ENCODE results near the gene SIPA1L3.

SIPA1L3 gene

DNA sequence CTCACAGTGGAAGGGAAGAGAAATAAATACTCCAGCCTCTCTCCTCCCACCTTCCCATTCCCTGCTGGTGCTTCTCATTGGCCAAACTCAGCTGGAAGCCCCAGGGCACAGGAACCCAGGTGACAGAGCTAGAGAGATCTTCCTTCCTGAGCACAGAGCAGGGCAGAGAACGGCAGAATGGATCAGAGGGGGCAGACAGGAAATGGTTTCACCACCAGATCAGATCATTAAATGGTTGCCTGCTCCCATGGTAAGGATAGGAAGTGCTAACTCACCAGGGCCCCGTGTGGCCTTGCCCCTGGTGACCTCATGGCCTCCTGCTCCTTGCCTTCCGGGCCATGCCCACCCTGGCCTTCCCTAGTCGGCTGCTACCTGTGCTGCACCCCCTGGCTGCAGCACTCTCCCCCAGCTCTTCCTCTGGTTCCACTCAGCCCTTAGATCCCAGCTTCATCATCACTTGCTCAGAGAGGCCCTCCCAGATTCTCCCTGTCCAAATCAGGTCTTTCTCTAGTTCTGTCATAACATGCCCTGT is 208.3 kb downstream of the SIPA1L3 start:
- no peak overlapping the region for H3K9ac ChIP-seq (ENCODE audit: low read depth, low read length)
- H3K4me1 ChIP-seq (ENCODE audit: insufficient read depth, low read length) = no peaks in the 10 kb centered on the region
- no peaks in the 10 kb centered on the region for H3K9me3 ChIP-seq (ENCODE audit: control insufficient read depth, insufficient read depth, low read length)
- peaks cover 11% of the 10 kb centered on the region for H3K36me3 ChIP-seq (ENCODE audit: insufficient read depth, low read length)

DNA sequence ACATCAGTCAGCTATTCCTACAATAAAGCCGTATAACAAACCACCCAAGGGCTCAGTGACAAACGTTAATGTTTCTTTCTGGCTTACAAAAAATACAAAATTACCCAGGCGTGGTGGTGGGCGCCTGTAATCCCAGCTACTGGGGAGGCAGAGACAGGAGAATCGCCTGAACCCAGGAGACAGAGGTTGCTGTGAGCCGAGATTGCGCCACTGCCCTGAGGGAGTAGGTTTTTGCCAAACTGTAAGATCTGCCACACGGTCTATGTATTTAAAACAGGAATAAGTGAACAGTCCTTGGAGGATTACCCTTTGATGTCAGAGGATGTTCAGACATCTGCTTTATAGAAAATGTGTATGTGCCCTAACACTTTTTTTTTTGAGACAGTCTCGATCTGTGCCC is 211.2 kb downstream of the SIPA1L3 start:
- peaks cover 11% of the 10 kb centered on the region for H3K36me3 ChIP-seq (ENCODE audit: insufficient read depth, low read length)
- H3K9ac ChIP-seq (ENCODE audit: low read depth, low read length) = no peak overlapping the region
- no peaks in the 10 kb centered on the region for H3K9me3 ChIP-seq (ENCODE audit: control insufficient read depth, insufficient read depth, low read length)
- no peaks in the 10 kb centered on the region for H3K4me1 ChIP-seq (ENCODE audit: insufficient read depth, low read length)

DNA sequence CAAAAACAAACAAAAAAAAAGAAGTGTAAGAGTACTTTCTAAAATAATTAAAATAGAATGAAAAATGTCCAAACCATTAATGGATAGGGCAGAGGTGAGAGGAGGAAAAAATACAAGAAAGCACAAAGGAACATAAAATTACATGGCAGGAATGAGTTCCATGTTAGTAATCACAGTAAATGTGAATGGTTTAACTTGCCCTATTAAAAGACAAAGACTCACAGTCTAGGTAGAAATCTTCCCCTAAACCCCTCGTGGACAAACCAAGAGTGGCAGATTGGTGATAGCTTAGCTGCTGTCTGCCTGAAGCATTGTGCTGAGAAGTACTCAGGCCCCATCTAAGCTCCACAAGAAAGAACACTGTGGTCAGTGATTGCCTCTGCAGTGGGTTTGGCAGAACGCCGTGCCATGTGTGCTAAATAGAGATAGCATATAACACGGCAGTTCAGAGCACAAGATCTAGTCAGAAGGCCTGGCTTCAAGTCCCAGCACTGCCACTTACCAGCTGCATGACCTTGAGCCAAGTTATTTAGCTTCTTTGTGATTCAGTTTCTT is 213.5 kb downstream of the SIPA1L3 start:
- Histone ChIP-seq H3K9me3 (ENCODE audit: control insufficient read depth, insufficient read depth, low read length) (no peaks in the 10 kb centered on the region), H3K4me1 (ENCODE audit: insufficient read depth, low read length) (no peaks in the 10 kb centered on the region), H3K9ac (ENCODE audit: low read depth, low read length) (no peak overlapping the region), H3K36me3 (ENCODE audit: insufficient read depth, low read length) (peaks cover 11% of the 10 kb centered on the region)

DNA sequence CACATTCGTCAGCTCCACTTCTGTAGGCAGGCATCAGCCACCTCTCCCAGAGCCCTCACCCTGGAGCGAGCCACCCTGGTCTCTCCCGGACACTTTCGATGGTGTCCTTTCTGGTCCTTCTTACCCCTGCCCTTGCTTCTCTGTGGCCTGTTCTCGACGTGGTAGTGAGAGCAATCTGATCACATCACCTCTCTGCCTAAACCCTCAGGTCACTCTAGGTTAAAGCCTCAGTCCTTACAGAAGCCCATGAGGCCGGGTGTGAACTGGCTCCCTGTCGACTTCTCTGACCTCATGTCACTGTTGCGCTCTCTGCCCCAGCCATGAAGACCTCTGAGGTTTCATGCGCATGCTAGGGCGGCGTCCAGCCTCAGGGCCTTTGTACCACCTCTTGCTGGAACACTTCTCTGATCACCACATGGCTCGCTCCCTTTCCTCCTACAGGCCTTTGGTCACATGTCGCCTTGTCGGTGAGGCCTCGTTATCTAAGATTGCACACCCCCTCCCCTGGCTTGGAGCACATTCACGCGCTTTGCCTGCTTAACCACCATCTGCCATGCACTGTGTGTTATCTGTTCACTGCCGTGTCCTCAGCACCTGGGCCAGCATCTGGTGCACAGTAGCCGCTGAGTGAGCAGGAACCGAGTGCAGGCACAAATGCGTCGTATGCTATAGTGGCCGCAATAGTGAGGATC is 215.5 kb downstream of the SIPA1L3 start:
- H3K9me3 ChIP-seq (ENCODE audit: control insufficient read depth, insufficient read depth, low read length) = no peaks in the 10 kb centered on the region
- no peak overlapping the region for H3K9ac ChIP-seq (ENCODE audit: low read depth, low read length)
- peaks cover 11% of the 10 kb centered on the region for H3K36me3 ChIP-seq (ENCODE audit: insufficient read depth, low read length)
- H3K4me1 ChIP-seq (ENCODE audit: insufficient read depth, low read length) = no peaks in the 10 kb centered on the region

DNA sequence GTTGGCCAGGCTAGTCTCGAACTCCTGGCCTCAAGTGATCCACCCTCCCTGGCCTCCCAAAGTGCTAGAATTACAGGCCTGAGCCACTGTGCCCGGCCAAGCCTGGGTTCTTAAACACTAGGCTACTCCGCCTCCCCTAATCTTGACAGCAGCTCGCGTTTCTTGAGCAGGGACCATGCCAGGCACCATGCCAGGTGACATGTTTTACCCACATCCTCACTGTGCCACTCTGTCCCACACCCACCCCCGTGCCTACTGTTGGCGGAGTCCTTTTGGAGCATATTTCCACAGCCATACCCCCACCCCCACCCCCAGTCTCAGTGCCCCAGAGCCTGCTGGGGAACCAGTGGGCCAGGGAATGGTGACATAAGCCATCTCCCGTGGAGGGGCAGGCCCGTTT is 218.2 kb downstream of the SIPA1L3 start:
- Histone ChIP-seq H3K4me1 (ENCODE audit: insufficient read depth, low read length) (no peaks in the 10 kb centered on the region), H3K36me3 (ENCODE audit: insufficient read depth, low read length) (peaks cover 4% of the 10 kb centered on the region; the same call in 1 of the 2 replicates), H3K9me3 (ENCODE audit: control insufficient read depth, insufficient read depth, low read length) (no peaks in the 10 kb centered on the region), H3K9ac (ENCODE audit: low read depth, low read length) (no peak overlapping the region)

DNA sequence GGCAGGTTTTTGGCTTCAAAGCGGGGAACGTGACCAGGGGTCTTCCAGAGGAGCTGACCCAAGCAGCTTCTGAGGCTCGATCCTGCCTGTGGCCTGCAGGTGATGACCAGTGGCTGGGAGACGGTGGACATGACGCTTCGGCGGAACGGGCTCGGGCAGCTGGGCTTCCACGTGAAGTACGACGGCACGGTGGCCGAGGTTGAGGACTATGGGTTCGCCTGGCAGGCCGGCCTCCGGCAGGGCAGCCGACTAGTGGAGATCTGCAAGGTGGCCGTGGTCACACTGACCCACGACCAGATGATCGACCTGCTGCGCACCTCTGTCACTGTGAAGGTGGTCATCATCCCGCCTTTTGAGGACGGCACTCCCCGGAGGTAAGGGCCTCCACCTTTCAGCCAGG is 223.4 kb downstream of the SIPA1L3 start:
- Histone ChIP-seq H3K9me3 (ENCODE audit: control insufficient read depth, insufficient read depth, low read length) (no peaks in the 10 kb centered on the region), H3K9ac (ENCODE audit: low read depth, low read length) (no peak overlapping the region), H3K4me1 (ENCODE audit: insufficient read depth, low read length) (peaks cover 2% of the 10 kb centered on the region; the same call in 1 of the 2 replicates), H3K36me3 (ENCODE audit: insufficient read depth, low read length) (no peaks in the 10 kb centered on the region)

DNA sequence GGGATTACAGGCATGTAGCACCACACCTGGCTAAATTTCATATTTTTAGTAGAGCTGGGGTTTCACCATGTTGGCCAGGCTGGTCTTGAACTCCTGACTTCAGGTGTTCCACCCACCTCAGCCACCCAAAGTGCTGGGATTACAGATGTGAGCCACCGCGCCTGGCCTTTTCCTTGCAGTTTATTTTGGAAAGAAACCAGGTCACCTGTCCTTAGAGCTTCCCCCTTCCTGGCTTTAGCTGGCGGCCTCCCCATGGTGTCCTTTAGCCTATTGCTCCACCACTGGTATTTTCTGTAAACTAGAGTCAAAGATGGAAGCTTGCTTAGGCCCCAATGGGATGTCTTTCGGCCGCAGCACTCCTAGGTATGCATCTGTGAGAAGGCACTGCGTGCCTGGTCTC is 225.8 kb downstream of the SIPA1L3 start:
- no peaks in the 10 kb centered on the region for H3K36me3 ChIP-seq (ENCODE audit: insufficient read depth, low read length)
- H3K9ac ChIP-seq (ENCODE audit: low read depth, low read length) = no peak overlapping the region
- peaks cover 7% of the 10 kb centered on the region; the same call in 1 of the 2 replicates for H3K4me1 ChIP-seq (ENCODE audit: insufficient read depth, low read length)
- no peaks in the 10 kb centered on the region for H3K9me3 ChIP-seq (ENCODE audit: control insufficient read depth, insufficient read depth, low read length)

DNA sequence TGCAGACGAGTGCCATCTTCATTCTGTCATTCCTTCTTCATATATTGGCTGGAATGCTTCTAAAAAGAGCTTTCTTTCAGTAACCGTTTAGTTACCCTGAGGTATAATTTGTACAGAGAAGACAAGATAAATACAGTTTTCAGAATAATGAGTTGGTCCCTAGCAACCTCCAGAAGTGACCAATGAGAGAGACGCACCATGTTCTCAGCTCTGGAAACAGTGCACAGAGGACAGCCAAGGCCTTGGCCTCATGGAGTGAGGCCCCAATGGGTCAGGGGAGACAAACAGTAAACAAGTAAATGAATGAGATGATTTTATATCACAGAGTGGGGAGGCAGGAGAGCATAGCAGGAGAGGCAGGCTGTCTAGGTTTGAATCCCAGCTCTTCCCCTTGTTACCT is 226.3 kb downstream of the SIPA1L3 start:
- Histone ChIP-seq H3K4me1 (ENCODE audit: insufficient read depth, low read length) (peaks cover 7% of the 10 kb centered on the region; the same call in 1 of the 2 replicates), H3K36me3 (ENCODE audit: insufficient read depth, low read length) (no peaks in the 10 kb centered on the region), H3K9me3 (ENCODE audit: control insufficient read depth, insufficient read depth, low read length) (no peaks in the 10 kb centered on the region), H3K9ac (ENCODE audit: low read depth, low read length) (no peak overlapping the region)

DNA sequence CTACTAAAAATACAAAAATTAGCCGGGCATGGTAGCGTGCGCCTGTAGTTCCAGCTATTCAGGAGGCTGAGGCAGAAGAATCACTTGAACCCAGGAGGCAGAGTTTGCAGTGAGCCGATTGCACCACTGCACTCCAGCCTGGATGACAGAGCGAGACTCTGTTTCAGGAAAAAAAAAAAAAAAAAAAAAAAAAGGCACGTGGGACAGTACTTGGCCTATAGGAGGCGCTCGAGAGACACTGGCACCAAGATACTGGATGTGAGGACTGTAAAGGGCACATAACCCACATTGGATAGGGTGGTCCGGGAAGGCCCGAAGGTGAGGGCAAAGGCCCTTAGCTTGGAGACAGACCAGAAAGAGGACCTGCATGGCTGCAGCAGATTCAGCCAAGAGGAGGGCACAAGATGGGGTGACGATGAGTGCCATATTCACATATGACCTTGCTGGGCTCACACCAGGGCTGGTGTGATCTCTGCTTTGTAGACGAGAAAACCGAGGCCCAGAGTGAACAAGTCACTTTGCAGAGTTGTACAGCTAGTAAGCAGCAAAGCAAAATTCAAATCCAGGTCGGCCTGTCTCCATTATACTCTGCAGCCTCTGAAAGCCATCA is 227.6 kb downstream of the SIPA1L3 start:
- H3K9me3 ChIP-seq (ENCODE audit: control insufficient read depth, insufficient read depth, low read length) = no peaks in the 10 kb centered on the region
- no peak overlapping the region for H3K9ac ChIP-seq (ENCODE audit: low read depth, low read length)
- H3K4me1 ChIP-seq (ENCODE audit: insufficient read depth, low read length) = peaks cover 7% of the 10 kb centered on the region; the same call in 1 of the 2 replicates
- no peaks in the 10 kb centered on the region for H3K36me3 ChIP-seq (ENCODE audit: insufficient read depth, low read length)

DNA sequence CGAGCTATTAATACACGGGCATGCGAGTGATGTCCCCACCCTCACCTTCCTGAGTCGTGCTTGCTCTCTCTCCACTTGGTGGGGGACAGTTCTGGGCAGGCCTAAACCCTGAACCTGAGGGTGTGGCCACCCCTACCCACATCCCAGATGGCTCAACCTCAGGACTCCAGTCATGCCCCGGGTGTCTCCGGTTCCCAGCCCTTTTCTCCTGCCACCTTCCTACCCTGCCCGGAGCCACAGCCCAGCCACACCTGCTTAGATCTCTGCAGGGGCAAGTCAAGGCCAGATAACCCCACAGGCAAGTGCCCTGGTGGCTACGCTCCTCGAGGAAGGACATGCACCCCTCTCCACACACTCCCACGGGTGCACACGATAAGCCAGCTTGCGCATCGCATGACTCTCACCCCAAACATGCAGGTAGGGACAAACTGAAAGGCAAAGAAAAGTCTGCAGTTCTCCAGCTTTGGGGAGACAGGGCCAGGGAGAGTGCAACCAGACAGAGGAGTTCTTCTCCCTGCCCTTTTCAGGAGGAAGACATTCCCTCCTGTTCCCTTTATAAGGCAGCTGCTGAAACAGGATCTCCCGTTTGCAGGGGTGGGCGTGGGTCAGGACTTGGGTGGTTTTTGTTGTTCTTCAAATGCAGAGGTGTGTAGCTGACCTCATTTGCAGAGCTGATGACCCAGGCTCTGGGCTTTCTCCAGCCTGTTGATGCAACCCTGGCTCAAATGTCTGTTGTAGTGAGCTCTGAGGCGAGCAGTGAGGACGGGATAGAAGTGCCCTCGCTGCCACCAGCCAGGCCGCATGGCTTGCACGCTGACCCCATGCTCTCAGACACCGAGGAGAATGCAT is 228.4 kb downstream of the SIPA1L3 start:
- H3K36me3 ChIP-seq (ENCODE audit: insufficient read depth, low read length) = no peaks in the 10 kb centered on the region
- peaks cover 7% of the 10 kb centered on the region; the same call in 1 of the 2 replicates for H3K4me1 ChIP-seq (ENCODE audit: insufficient read depth, low read length)
- no peak overlapping the region for H3K9ac ChIP-seq (ENCODE audit: low read depth, low read length)
- no peaks in the 10 kb centered on the region for H3K9me3 ChIP-seq (ENCODE audit: control insufficient read depth, insufficient read depth, low read length)

DNA sequence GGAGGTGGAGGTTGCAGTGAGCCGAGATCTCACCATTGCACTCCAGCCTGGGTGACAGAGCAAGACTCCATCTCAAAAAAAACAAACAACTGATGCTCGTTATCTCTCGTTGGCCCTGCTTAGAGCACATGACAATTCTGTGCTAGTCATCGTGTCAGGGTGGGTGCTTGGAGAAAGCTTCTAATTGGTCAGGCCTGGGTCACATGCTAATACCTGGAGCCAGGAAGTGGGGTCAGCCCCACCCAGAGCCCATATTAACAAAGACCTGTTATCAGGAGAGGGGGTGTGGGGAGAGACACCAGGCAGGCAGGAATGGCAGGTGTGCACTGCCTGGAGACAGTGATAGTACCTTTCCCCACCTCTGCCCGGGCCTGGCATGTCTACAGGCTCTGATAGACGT is 232.1 kb downstream of the SIPA1L3 start:
- no peak overlapping the region for H3K9ac ChIP-seq (ENCODE audit: low read depth, low read length)
- H3K36me3 ChIP-seq (ENCODE audit: insufficient read depth, low read length) = no peaks in the 10 kb centered on the region
- H3K9me3 ChIP-seq (ENCODE audit: control insufficient read depth, insufficient read depth, low read length) = no peaks in the 10 kb centered on the region
- peaks cover 7% of the 10 kb centered on the region; the same call in 1 of the 2 replicates for H3K4me1 ChIP-seq (ENCODE audit: insufficient read depth, low read length)

DNA sequence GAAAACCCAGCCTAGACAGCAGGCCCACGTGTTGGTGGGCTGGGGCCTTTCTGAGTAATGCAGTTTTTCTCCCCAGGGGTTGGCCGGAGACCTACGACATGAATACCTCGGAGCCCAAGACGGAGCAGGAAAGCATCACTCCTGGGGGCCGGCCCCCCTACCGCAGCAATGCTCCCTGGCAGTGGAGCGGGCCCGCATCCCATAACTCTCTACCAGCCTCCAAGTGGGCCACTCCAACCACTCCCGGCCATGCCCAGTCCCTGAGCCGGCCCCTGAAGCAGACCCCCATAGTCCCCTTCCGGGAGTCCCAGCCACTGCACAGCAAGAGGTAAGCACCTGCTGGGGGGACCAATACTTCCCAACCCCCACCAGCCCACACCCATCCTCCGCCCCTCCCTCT is 234.1 kb downstream of the SIPA1L3 start:
- H3K9ac ChIP-seq (ENCODE audit: low read depth, low read length) = no peak overlapping the region
- H3K36me3 ChIP-seq (ENCODE audit: insufficient read depth, low read length) = 0 out of 2 replicates have a peak, but pooled peaks cover 5% of the 10 kb centered on the region
- no peaks in the 10 kb centered on the region for H3K4me1 ChIP-seq (ENCODE audit: insufficient read depth, low read length)
- no peaks in the 10 kb centered on the region for H3K9me3 ChIP-seq (ENCODE audit: control insufficient read depth, insufficient read depth, low read length)

DNA sequence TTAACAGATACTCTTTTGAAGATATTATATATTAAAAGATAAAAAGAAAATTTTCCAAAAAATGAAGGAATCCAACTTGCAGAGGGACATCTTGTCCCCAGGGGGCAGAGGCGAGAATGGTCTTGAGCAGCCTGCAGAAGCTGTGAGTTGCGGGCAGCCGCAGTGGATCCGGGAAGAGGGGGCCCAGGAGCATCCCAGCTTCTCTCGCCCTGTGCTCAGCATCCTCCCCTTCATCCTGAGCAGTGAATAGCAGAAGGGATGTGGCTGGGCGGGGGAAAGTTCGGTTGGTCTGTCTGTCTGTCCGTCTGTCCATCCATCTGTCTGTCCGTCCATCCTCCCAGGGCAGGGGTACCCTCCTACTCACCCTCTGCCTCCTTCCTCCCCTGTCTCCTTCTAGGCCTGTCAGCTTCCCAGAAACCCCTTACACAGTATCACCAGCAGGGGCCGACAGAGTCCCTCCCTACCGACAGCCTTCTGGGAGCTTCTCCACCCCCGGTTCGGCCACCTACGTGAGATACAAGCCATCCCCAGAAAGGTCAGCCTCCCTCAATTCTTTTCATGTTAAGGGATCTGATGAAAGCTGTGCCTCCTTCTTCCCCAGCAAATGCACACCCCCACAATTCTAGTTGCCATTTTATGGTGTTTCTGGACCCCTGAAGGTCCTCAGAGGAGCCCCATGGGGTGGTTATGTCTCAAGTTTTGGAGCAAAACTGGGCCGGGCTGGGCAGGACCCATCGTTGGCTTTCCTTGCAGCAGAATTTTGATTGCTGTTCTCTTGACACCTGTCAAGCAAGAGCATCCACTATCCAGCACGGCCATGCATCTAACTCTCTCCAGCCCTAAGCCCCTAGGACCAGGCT is 235.4 kb downstream of the SIPA1L3 start:
- no peak overlapping the region for H3K9ac ChIP-seq (ENCODE audit: low read depth, low read length)
- no peaks in the 10 kb centered on the region for H3K4me1 ChIP-seq (ENCODE audit: insufficient read depth, low read length)
- no peaks in the 10 kb centered on the region for H3K9me3 ChIP-seq (ENCODE audit: control insufficient read depth, insufficient read depth, low read length)
- H3K36me3 ChIP-seq (ENCODE audit: insufficient read depth, low read length) = 0 out of 2 replicates have a peak, but pooled peaks cover 5% of the 10 kb centered on the region
